Heart left ventricle (tissue), 16 donors: Measurements from ENCODE around the gene ATAD1. TPM values are rescaled to one million over a fixed set of nuclear protein-coding genes. Genes with fewer than 3 reads are reported as not detected.

Experiments
- ATAC-seq, 4 donors: fragments of 200-7000 bp; cut with Tn5 transposase; one replicate each; pipeline ENCODE4 v1.9.1; 2020 to 2022; ENCODE audit warnings: moderate library complexity in 4 of 4, mild to moderate bottlenecking in 3 of 4, moderate number of reproducible peaks in 1 of 4
- DNase-seq, 5 donors: peaks; one replicate each; pipeline ENCODE4 v3.0.0-alpha.2; 2020
- H3K27ac ChIP-seq, 12 donors: fragments of 200-600 bp; sonication (generic) in 4 of 12; one replicate each; pipeline versions ENCODE4 v1.5.0 to v1.8.0; 2016 to 2022; ENCODE audit warnings: mild to moderate bottlenecking in 2 of 12
- H3K27me3 ChIP-seq, 9 donors: fragments of 200-600 bp; sonication (generic) in 2 of 9; one replicate each; pipeline versions ENCODE4 v1.5.1 to v1.8.0; 2016 to 2022; ENCODE audit warnings: mild to moderate bottlenecking in 3 of 9
- H3K36me3 ChIP-seq, 9 donors: fragments of 200-600 bp; sonication (generic) in 2 of 9; one replicate each; pipeline versions ENCODE4 v1.5.0 to v1.8.0; 2018 to 2022; ENCODE audit warnings: mild to moderate bottlenecking in 2 of 9
- H3K4me1 ChIP-seq, 12 donors: fragments of 200-600 bp; sonication (generic) in 4 of 12; one replicate each; pipeline versions ENCODE4 v1.5.0 to v1.8.0; 2016 to 2022; ENCODE audit warnings: mild to moderate bottlenecking in 3 of 12
- H3K4me3 ChIP-seq, 12 donors: fragments of 200-600 bp; sonication (generic) in 4 of 12; one replicate each; pipeline versions ENCODE4 v1.5.0 to v1.8.0; 2017 to 2022; ENCODE audit warnings: mild to moderate bottlenecking in 9 of 12, moderate library complexity in 4 of 12
- H3K9me3 ChIP-seq, 12 donors: fragments of 200-600 bp; sonication (generic) in 4 of 12; one replicate each; pipeline versions ENCODE4 v1.5.0 to v1.8.0; 2016 to 2022; ENCODE audit warnings: mild to moderate bottlenecking in 1 of 12
- POLR2A ChIP-seq, 2 donors: fragments of 450-650 bp; IDR thresholded peaks; one replicate each; pipeline ENCODE4 v1.6.1; 2017; ENCODE audit warnings: antibody characterized with exemption in 2 of 2, mild to moderate bottlenecking in 2 of 2, moderate library complexity in 2 of 2
- WGBS, 4 donors: extraction: QIAGEN DNeasy Blood & Tissue Kit in 2 of 4; methylation state at CpG; one replicate each; pipeline versions ENCODE4 v1.1.5 to v1.1.7; 2013 to 2018; 5-methylcytosine and 5-hydroxymethylcytosine counted together
- intact Hi-C, 10 donors: fragments of 100-400 bp; cut with DNase I; formaldehyde crosslinking; loops; one replicate each; pipeline versions ENCODE4 v1.11.1 to v1.14.2; 2022
- polyA plus RNA-seq, 2 donors: library from polyadenylated mRNA; stranded (reverse); fragments of 200-250 nt; gene quantifications; one replicate each; pipeline ENCODE4 v1.2.3, GENCODE V29; 2013
- total RNA-seq, 9 donors: library from RNA; depleted of rRNA in 2 of 9; stranded (reverse); fragments of >200 nt in 2 of 9; fragmentation: NEBNext Ultra II Directional in 3 of 9; extraction: Animal tissue kit (Norgen Biotek cat#: 25700) in 3 of 9; gene quantifications; one replicate each; pipeline versions ENCODE4 v1.1.0 to v1.2.4, GENCODE V29; 2016 to 2023
- TF ChIP-seq, protein P1 (sequence below), 12 donors: fragments of 200-600 bp; sonication (generic) in 4 of 12; IDR thresholded peaks; one replicate each; pipeline versions ENCODE4 v1.5.0 to v1.8.0; 2018 to 2022; ENCODE audit warnings: antibody characterized with exemption in 12 of 12, mild to moderate bottlenecking in 5 of 12
- donor health status: ischemic (EF 13 %, LVEDD 7.1; RV severe dilation, severe dysfunction).
- donor health status: healthy with polysubstance abuse.
- donor health status: DM: no; HTN: yes; CAD: no.
- donor health status: DM: no; HTN: no; CAD: no.
- donor health status: ischemic (EF 25% LVEDD 6.9; RV normal size, moderate dysfunction).
- donor health status: ischemic (EF 25% LVEDD 5.7; RV mildly dilated, moderate dysfunction).
- donor health status: healthy.
- donor health status: DM: yes; HTN: yes; CAD: no.
- donor health status: ischemic (EF 35%, LVEDD 5.7; RV mildly dilated, moderate dysfunction).
- donor health status: nonischemic (EF 11% LVEDD 7.7; RV severe dilation, severe dysfunction).
- donor health status: DM: yes; HTN: yes; CAD: no.
- donor health status: PGD.
- donor health status: ischemic (EF 29% LVEDD 5.4; RV normal size, mild dysfunction).
- donor health status: nonischemic (EF 23%, LVEDD 6.1; RV moderate dilation, normal function).

ATAD1 gene
- total and polyA plus RNA-seq, 11 donors, result 17.5 to 115 (median 80.8) TPM

DNA sequence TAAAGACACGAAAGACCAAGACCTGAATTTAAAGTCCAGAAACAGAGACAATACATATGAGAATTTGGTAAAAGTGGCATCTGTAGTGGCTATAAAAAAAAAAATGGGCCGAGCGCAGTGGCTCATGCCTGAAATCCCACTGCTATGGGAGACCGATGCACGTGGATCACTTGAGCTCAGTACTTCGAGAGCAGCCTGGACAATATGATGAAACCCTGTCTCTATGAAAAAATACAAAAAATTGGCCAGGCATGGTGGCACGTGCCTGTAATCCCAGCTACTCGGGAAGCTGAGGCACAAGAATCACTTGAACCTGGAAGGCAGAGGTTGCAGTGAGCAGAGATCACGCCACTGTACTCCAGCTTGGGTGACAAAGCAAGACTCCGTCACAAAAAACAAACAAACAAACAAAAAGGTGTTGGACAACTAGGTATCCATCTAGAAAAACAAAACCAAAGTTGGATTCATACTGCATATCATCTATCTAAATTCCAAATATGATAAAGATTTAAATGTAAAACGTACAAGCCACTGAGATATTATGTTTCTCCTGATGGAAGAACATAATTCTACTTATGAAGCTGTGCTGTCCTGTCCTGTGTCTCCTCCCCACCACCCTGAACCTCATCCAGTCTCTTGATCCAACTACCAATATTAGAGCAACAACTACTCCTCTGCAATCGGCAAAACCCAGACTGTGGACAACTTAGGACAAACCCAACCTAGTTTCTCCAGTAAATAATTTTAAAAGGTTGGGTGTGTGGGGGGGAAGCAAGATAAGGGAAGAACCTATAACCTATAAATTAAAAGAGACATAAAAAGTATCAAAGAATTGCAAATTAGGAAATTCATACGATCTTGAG lies 53.7 kb downstream of the ATAD1 start:
- Histone ChIP-seq H3K36me3 (peaks cover 0 to 87% (median 33%) of the 10 kb centered on the region in 9 donors), H3K27me3 (no peaks in the 10 kb centered on the region), H3K27ac (no peak overlapping the region), H3K9me3 (no peaks in the 10 kb centered on the region), H3K4me1 (peaks cover 0 to 15% (median 0%) of the 10 kb centered on the region in 12 donors), H3K4me3 (no peak overlapping the region)
- TF ChIP-seq POLR2A (IDR thresholded peaks at IDR 0.05), result no peak
- TF ChIP-seq, protein P1, sequence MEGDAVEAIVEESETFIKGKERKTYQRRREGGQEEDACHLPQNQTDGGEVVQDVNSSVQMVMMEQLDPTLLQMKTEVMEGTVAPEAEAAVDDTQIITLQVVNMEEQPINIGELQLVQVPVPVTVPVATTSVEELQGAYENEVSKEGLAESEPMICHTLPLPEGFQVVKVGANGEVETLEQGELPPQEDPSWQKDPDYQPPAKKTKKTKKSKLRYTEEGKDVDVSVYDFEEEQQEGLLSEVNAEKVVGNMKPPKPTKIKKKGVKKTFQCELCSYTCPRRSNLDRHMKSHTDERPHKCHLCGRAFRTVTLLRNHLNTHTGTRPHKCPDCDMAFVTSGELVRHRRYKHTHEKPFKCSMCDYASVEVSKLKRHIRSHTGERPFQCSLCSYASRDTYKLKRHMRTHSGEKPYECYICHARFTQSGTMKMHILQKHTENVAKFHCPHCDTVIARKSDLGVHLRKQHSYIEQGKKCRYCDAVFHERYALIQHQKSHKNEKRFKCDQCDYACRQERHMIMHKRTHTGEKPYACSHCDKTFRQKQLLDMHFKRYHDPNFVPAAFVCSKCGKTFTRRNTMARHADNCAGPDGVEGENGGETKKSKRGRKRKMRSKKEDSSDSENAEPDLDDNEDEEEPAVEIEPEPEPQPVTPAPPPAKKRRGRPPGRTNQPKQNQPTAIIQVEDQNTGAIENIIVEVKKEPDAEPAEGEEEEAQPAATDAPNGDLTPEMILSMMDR (IDR thresholded peaks at IDR 0.05), result no peak
- ATAC-seq (no peak), DNase-seq (no peak)
- 87 to 95% (median 94%) methylated on average over 13 of the region's 13 CpGs for WGBS, 4 donors
- intact Hi-C loops, result no loop called here

DNA sequence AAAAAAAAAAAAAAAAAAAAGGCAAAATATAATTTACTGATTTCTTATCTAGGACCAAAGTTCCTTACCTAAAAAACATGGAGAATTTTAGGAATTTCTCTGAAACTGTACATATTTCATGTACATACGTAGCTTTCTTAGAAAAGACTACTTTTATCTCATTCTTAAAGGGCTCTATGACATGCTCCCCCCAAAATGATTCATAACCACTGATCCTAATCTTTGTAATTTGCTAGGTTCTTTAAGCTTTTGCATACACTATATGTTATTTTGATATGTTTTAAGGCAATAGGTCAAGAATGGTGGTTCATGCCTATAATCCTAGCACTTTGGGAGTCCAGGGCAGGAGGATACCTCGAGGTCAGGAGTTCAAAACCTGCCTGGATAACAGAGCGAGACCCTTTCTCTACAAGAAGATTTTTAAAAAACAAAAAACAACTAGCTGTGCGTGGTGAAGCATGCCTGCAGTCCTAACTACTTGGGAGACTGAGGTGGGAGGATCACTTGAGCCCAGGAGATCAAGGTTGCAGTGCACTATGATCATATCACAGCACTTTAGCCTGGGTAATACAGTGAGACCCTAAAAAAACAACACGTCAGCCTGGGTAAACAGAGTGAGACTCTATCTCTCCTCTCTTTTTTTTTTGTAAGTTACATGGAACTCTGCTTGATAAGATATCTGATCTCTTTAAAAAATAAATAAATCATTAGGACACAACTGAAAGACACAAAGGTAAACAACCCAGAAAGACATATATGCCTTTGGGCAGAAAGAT lies 54.8 kb downstream of the ATAD1 start:
- no peak overlapping the region for H3K27ac ChIP-seq
- H3K9me3 ChIP-seq, result no peaks in the 10 kb centered on the region
- peaks cover 0 to 83% (median 27%) of the 10 kb centered on the region in 9 donors for H3K36me3 ChIP-seq
- TF ChIP-seq, protein P1 (IDR thresholded peaks at IDR 0.05), result no peak
- no peak for TF ChIP-seq POLR2A (IDR thresholded peaks at IDR 0.05)
- no peak overlapping the region for H3K4me3 ChIP-seq
- no peaks in the 10 kb centered on the region for H3K27me3 ChIP-seq
- DNase-seq (no peak), ATAC-seq (no peak)
- intact Hi-C loops, result no loop called here
- peaks cover 0 to 16% (median 0%) of the 10 kb centered on the region in 12 donors for H3K4me1 ChIP-seq
- WGBS, 4 donors, result 92 to 96% (median 93%) methylated on average over 5 of the region's 5 CpGs

DNA sequence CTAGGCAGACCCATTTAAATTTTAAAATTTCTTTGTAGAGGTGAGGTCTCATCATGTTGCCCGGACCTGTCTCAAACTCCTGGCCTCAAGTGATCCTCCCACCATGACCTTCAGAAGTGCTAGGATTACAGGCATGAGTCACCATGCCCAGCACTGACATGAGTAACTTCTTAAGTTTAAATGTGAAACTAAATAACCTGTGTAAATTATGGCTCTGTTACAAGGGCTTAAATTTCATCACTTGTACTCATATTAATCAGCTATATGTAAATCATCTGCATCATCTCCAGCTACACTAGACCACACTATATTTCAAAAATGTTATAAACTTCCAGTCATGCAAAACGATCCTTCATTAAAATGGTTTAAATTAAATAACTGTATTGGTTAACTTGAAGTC lies 56.1 kb downstream of the ATAD1 start:
- peaks cover 0 to 16% (median 4%) of the 10 kb centered on the region in 12 donors for H3K4me1 ChIP-seq
- intact Hi-C loops, result no loop called here
- DNase-seq (no peak), ATAC-seq (peak in 3 of 4 donors; percentile 42 to 59 (median 49))
- H3K9me3 ChIP-seq, result no peaks in the 10 kb centered on the region
- H3K27ac ChIP-seq, result no peak overlapping the region
- 75 to 88% (median 79%) methylated on average over 2 of the region's 2 CpGs for WGBS, 4 donors
- TF ChIP-seq, protein P1 (IDR thresholded peaks at IDR 0.05), result no peak
- TF ChIP-seq POLR2A (IDR thresholded peaks at IDR 0.05), result no peak
- no peaks in the 10 kb centered on the region for H3K27me3 ChIP-seq
- peaks cover 0 to 80% (median 25%) of the 10 kb centered on the region in 9 donors for H3K36me3 ChIP-seq
- H3K4me3 ChIP-seq, result no peak overlapping the region

DNA sequence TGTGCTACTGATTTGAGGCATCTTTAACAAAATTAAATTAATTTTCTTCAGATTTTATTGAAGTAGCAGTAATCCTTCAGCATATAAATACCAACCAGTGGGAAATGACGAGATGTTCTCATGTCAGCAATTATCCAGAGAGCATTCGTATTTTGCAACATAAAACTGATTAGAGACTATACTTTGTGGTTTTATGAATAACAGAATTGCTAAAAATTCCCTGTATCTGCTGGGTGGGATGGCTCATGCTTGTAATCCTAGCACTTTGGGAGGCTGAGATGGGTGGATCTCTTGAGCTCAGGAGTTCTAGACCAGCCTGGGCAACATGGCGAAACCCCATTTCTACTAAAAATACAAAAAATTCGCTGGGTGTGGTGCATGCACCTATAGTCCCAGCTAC lies 56.9 kb downstream of the ATAD1 start:
- Histone ChIP-seq H3K4me3 (no peak overlapping the region), H3K27me3 (no peaks in the 10 kb centered on the region), H3K4me1 (peaks cover 0 to 16% (median 4%) of the 10 kb centered on the region in 12 donors), H3K36me3 (peaks cover 0 to 80% (median 21%) of the 10 kb centered on the region in 9 donors), H3K9me3 (no peaks in the 10 kb centered on the region), H3K27ac (no peak overlapping the region)
- no peak for DNase-seq
- intact Hi-C loops, result no loop called here
- no peak for TF ChIP-seq POLR2A (IDR thresholded peaks at IDR 0.05)
- TF ChIP-seq, protein P1 (IDR thresholded peaks at IDR 0.05), result no peak
- ATAC-seq, result no peak
- WGBS, 4 donors, result 88 to 93% (median 92%) methylated on average over 4 of the region's 4 CpGs
